Stimulated activated naive CD4-positive, alpha-beta T cell treated with Interleukin-2 at 50 U/mL for 16 hours (primary cell): ENCODE data around the gene RAB3IP.

Source experiments
- DNase-seq: peaks from one replicate; lab custom pipeline; 2025; lab: John Stamatoyannopoulos, UW

Gene RAB3IP

DNA sequence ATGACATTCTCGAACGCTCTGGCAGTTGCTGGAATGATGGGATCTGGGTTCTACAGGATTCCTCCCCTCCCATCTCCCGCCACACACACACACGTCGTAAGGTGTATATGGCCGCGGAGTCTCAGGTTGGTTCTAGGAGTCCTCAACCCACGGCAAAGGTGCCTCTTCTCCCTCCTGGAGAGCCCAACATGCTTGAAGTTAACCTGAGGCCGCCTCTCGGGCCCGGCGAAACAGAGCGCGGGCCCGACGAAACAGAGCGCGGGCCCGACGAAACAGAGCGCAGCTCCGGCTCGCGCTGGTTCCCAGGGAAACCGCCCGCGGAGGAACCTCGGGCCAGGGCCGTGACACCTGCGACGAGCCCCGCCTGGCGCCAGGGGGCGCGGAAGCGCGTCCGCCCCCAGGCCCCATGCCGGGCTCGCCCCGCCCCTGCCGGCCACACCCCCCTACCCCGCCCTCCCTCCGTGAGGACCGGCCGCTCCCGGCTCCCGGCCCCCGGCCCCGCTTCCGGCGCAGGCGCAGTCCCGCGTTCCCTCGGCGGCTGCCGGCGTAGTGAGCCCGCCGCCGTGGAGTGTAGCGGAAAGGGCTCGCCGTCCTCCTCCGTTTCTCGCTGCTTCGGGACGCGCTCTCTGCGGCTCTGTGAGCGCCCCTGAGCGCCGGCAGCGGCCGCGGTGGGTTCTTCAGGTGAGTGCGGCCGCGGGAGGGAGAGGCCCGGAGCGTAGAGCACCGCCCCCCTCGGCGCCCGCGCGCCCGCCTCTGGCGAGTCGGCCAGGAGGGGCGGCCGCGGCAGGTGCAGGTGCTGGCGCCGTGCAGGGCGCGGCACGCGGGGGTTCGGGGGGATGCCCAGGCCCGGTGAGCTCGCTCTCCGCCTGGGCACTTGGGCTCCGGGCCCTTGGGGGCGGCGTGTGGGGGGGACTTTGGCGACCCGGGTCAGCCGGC, at the start of gene RAB3IP:
RAB3IP (plus strand) TSS at position 510 of the 936 bp plus-strand sequence. CDS start 16,549 bp downstream, outside the sequence.
- DNase-seq: peak; percentile 94

DNA sequence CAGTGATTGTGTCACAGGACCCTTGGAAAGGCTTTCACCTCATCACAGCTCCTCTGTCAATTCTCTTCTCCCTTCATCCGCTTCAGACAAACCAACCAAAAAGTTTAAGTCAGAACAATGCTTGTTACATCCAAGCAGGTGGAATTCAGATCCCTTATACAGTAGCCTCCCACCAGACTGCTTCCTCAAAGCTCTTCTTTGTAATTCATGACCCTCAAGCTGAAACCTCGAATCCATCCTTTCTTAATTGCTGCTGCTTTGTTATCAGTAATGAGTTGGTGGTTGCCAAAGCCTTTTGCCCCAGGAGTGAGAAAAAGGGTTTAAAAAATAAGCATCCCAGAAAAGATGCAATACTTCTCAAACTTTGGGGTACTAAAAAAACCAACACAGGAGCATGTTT, 49.0 kb upstream of the RAB3IP start:
- no peak for DNase-seq

DNA sequence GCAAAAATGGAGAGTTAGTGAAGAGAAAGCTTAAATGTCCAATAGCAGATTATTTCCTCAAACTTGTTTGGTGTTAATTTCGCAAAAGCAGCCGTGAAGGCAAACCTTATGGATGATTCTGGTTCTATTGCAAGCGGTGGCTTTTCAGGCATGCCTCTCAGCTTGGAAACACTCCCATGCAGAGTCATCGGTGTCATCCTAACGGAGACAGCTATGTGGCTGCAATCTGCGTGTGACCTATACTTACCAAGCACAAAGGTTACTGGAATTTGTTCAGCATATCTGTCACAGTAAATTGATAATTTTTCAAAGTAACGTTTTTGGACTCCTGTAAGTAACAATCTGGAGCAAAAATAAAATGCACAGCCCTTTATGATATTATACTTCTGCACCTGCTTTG, 44.5 kb upstream of the RAB3IP start:
- no peak for DNase-seq

- DNase-seq: no peak
Measured at GRCh38 chr12:69698054-69698453, 40.6 kb upstream of the RAB3IP start.

DNA sequence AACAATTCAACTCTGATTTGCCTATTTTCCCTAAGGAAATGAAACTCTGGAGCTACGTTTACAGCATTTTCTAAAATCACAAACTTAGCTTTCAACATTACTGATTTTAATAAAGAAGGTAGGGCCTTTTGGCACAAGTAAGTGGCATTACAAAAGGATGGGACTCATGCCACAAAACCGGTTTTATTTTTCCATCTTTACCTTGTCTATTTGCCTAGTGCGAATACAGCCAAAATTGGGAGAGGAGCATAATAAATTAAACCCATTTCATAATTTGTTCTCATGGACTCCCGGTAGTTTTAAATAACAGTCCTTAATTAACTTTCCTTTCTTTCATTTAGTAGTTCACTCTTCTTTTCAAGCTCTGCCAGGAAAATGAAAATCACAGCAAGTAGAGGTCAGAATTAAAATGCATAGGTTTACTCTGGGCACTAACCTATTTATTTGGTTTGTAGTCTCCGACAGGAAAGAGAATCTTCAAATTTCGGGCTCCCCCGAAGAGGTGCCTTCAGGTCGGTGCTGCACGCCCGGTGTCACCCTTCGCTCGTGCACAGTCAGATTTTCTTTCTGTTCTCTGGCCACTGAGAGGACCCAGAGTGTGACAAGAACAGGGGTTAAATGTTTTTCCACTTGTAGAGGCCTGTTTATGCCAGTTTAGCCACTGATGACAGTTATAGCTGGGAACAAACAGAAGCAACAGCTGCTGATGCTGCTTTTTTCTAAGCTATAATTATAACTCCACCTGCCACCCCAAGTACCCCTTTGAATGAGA, 39.7 kb upstream of the RAB3IP start, which contains the start of gene BEST3:
BEST3 (minus strand) TSS at position 535 of the 772 bp plus-strand sequence. CDS start 1,505 bp downstream, outside the sequence.
- no peak for DNase-seq

GRCh38 chr12:69701826-69702225, 36.8 kb upstream of the RAB3IP start:
- DNase-seq: no peak

DNA sequence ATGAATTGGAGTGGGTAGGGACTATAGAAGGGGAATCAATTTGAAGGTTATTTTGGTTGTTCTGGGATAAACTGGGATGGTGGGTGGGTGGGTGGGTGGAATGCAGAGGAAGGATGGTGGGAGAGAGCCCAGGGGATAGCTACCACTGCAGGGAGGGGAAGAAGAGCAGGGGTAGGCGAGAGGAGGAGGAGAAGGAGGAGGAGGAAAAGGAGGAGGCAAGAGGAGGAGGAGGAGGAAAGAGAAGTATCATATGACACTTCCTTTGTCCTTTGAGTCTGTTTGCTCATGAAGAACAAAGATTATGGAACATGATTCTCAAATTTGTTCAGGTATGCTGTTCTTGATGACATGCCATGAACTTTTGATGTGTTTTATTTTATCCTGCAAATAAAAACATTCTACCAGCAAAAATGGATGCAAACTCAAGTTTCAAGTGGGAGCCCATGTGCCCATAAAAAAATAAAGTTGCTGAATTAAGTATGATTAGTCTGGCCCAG, 35.5 kb upstream of the RAB3IP start:
- DNase-seq: no peak

DNA sequence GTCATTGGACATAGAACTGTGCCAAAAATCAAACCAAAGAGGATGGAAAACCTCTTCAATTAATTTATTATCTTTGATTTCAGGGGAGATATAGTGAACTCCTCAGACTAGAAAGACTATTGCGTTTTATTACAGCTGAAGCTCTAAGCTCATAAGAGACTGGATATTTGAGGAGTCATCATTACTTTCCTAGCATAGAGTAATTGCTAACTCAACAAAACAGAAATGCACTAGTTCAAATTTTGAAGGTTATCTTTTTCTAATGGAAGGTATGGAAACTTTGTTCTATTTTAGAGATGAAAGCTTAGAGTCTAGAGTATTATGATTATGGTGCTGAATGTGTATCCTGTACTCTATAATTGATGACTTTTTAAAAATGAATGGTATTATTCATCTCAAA, 34.3 kb upstream of the RAB3IP start:
- no peak for DNase-seq

- no peak for DNase-seq
Measured at GRCh38 chr12:69708649-69709048, 30.0 kb upstream of the RAB3IP start.

DNA sequence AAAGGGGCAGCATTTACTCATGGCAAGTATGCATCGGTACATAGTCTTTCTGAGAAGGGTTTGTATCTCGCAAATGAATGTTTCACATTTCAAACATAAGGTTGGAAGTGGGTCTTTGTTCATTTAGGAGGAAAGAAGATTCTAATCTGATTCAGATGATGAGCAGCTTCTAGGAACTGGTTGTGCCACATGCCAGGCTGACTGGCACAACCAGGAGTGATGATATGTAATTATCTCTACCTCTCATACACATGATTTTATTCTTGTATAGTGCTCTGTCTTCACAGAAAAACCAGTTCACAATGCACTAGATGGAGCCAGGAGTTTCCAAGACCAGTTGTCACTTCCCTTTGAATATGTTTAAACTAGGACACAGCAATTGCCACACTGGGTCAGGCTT, 25.8 kb upstream of the RAB3IP start:
- no peak for DNase-seq

- DNase-seq: no peak
Measured at GRCh38 chr12:69714542-69714941, 24.1 kb upstream of the RAB3IP start.

DNA sequence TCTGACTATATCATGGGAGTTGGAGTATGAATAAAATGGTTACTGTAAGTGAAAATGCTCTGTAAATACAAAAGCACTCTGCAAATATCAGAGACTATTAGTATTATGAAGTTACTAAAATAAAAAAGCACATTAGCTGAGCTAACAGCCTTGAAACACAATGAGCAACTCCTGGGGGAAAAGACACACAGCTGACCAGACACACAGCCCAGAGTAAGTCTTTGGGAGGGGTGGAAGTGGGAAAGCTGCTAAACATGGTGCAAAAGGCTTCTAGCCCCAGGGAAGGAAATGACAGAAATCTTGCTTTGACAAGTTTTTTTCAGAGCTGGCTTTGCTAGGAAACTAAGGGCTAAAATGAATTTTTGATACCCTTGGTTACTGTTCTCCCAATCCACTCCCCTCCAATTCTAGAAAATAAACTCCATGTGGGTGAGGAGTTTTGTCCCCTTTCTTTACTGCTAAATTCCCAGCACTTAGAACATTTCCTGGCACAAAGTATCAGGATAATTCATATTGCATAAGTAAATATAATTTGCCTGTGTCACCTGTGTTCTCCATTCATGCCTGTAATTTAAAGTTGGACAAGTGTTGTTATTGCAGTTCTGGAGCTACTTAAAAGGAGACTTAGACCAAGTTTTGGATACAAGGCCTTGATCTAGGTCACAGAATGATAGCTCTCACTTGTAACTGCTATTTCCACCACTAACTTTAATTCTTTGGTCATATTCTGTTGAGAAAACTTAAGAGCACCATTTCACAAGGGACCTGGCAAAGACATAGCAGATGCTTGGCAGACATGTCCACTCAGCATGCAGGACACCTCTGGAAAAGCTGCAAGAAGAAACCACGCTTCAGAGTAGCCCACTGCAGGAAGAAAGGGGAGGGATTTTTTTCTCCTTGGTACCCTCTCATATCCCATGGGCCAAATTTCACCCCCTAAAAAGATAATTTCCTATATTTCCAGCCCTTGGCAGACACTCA, 19.0 kb upstream of the RAB3IP start:
- DNase-seq: no peak

- DNase-seq: no peak
Measured at GRCh38 chr12:69720750-69721149, 17.9 kb upstream of the RAB3IP start.

GRCh38 chr12:69726922-69727321, 11.7 kb upstream of the RAB3IP start:
- DNase-seq: no peak

DNA sequence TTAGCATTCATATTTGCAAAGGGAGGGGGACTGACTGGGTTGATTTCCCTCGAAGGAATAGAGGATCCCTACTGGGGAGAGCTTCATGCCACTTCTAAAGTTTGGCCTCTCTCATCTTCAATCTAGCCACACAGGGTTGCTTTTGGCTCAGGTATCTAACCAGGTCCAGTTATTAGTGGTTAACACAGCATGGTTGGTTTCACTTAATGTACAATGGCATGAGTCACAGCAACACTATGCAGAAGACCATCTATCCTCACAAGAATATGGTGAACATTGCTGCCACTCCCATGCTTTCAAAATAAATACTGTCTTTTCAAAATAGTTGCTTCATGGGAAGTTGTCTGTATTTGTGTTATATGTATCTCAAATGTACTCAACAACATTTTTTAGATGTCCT, 6.6 kb upstream of the RAB3IP start:
- no peak for DNase-seq

DNA sequence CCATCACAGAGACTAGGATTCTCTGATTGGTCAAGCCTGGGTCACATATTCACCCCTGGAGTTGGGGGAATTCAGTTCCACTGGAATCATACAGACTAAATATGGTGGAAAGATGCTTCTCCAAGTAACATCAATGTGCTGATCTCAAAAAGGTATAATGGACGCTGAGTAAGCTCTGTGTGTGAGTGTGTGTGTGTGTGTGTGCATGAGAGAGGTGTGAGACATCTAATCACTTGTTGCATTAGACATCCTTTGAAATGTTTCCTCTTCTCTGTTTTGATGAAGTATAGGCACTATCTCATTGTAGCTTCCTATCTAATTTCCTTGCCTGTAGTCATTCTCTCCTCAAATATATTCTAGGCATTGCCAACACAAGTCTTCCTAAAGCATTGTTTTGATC, 5.0 kb upstream of the RAB3IP start:
- DNase-seq: no peak

DNA sequence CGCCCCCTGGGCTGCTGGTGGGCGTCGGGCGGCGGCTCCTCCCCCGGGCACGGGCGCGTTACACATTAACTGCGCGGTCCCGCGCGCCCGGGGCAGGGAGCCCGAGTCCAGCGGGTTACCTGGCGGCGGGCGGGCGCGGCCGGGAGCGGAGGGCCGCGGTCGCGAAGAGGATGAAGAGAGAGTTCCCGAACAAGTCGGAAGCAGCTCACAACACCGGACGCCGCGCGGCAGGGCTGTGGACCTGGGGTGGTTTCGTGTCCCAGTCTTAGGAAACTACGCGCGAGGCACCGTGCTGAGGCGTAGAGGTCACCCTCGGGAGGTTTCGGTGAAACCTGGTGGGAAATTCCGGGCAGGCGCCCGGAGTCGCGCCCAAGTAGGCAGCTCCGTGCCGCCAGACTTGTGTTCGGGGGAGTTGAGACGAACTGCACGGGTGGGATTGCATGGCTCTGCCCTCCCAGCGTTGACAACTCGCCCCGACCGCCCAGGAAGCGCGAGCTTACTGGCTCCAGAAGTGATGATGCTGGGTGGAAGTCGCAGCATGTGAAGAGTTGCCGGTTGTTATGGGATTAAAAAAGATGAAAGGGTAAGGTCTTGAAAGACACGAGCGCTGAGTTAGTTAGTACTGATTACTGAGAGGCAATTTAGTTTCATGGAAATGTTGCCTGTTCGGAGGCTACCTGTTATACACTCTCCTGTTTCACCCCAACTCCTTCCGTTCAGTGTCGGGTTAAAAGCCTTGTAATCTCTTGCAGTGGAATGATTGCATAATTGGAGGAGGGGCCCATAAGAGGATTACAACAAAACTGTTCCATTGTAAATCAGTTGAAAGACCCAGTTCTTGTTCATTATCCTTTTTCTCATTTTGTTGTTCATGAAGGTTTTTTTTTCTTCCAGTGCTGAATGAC, 879 bp downstream of the RAB3IP start:
- DNase-seq: peak; percentile 60

- DNase-seq: no peak
Measured at GRCh38 chr12:69744109-69744508, 5.4 kb downstream of the RAB3IP start.

DNA sequence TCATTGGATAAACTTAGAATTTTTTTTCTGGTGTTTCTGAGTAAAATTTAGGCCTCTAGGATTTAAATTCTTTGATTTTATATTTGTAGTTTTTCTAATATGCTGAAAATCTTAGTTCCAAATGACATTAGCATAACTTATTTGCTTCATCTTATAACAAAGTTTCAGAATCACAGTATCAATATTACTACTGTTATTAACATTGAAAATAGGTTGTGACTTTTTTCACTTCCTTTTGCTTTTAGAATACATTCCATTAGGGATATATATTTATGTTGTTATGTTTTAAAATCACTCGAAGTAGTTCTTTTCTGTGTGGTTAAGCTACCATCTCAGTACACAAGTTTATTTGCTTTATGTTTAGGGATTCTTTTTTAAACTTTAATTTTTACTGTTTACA, 12.8 kb downstream of the RAB3IP start:
- DNase-seq: no peak

DNA sequence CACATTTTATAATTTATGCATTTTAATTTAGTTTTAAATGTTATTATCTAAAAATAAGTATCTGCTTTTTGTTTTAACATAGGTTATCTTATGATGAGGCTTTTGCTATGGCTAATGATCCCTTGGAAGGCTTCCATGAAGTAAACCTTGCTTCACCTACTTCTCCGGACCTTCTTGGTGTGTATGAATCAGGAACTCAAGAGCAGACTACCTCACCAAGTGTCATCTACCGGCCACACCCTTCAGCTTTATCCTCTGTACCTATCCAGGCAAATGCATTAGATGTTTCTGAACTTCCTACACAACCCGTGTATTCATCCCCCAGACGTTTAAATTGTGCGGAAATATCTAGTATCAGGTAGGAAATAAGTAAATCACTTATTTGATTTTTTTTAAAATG, 16.6 kb downstream of the RAB3IP start:
- no peak for DNase-seq
